ENCODE measurements around the gene HDAC9. TPM values are rescaled to one million over a fixed set of nuclear protein-coding genes. Genes with fewer than 3 reads are reported as not detected.
A peak's percentile ranks its signal among the peaks of the same experiment; 100 is the strongest.

HDAC9 gene
- total RNA-seq, 3 donors from 2014 or later (not counting 1 experiment from before 2014, with no cell fraction given): 19.1 to 41.1 (median 24.1) TPM

GRCh38 chr7:18518555-18518954 lies 23.0 kb downstream of the HDAC9 start:
- no peaks in the 10 kb centered on the region for H3K9me3 ChIP-seq (ENCODE audit: control insufficient read depth, insufficient read depth, low read length)
- 93% methylated on average over 6 of the region's 6 CpGs for WGBS (ENCODE audit: insufficient coverage)
- H3K4me3 ChIP-seq (ENCODE audit: low read length): no peak overlapping the region
- Mint-ChIP-seq H3K27me3 (ENCODE audit: low read depth in 2 of 2) (peaks cover 6 to 12% of the 10 kb centered on the region in 2 donors), H3K4me3 (no peak overlapping the region), H3K4me1 (peaks cover 12 to 25% of the 10 kb centered on the region in 2 donors), H3K9me3 (no peaks in the 10 kb centered on the region), H3K36me3 (no peaks in the 10 kb centered on the region), H3K27ac (no peak overlapping the region)
- ATAC-seq: no peak
- no peaks in the 10 kb centered on the region for H3K27me3 ChIP-seq (ENCODE audit: control insufficient read depth, insufficient read depth, low read length)
- H3K36me3 ChIP-seq (ENCODE audit: control insufficient read depth, insufficient read depth, low read length): no peaks in the 10 kb centered on the region
- H3K4me1 ChIP-seq (ENCODE audit: control insufficient read depth, insufficient read depth, low read length): peaks cover 3% of the 10 kb centered on the region
- H3K27ac ChIP-seq (ENCODE audit: low read length): no peak overlapping the region
- no peak for TF ChIP-seq CTCF (IDR thresholded peaks at IDR 0.05)
- intact Hi-C loops (cut with micrococcal nuclease): no loop called here
- DNase-seq: no peak

GRCh38 chr7:18520450-18521235 lies 25.1 kb downstream of the HDAC9 start:
- no peaks in the 10 kb centered on the region for H3K36me3 Mint-ChIP-seq
- no peak overlapping the region for H3K27ac Mint-ChIP-seq
- intact Hi-C loops (cut with micrococcal nuclease): no loop called here
- ATAC-seq (no peak), DNase-seq (no peak)
- peak overlapping the region; percentile 53 for H3K27ac ChIP-seq (ENCODE audit: low read length)
- peaks cover 3% of the 10 kb centered on the region for H3K4me1 ChIP-seq (ENCODE audit: control insufficient read depth, insufficient read depth, low read length)
- no peaks in the 10 kb centered on the region for H3K9me3 ChIP-seq (ENCODE audit: control insufficient read depth, insufficient read depth, low read length)
- H3K4me1 Mint-ChIP-seq: peaks cover 12 to 25% of the 10 kb centered on the region in 2 donors
- no peaks in the 10 kb centered on the region for H3K36me3 ChIP-seq (ENCODE audit: control insufficient read depth, insufficient read depth, low read length)
- no peak for TF ChIP-seq CTCF (IDR thresholded peaks at IDR 0.05)
- peaks cover 6 to 13% of the 10 kb centered on the region in 2 donors for H3K27me3 Mint-ChIP-seq (ENCODE audit: low read depth in 2 of 2)
- WGBS (ENCODE audit: insufficient coverage): 61% methylated on average over 3 of the region's 5 CpGs
- no peak overlapping the region for H3K4me3 Mint-ChIP-seq
- H3K27me3 ChIP-seq (ENCODE audit: control insufficient read depth, insufficient read depth, low read length): no peaks in the 10 kb centered on the region
- no peaks in the 10 kb centered on the region for H3K9me3 Mint-ChIP-seq
- no peak overlapping the region for H3K4me3 ChIP-seq (ENCODE audit: low read length)

GRCh38 chr7:18521236-18521589 lies 25.7 kb downstream of the HDAC9 start:
- Histone ChIP-seq H3K27ac (ENCODE audit: low read length) (peak overlapping the region; percentile 53), H3K36me3 (ENCODE audit: control insufficient read depth, insufficient read depth, low read length) (no peaks in the 10 kb centered on the region), H3K4me3 (ENCODE audit: low read length) (no peak overlapping the region), H3K4me1 (ENCODE audit: control insufficient read depth, insufficient read depth, low read length) (peaks cover 3% of the 10 kb centered on the region), H3K27me3 (ENCODE audit: control insufficient read depth, insufficient read depth, low read length) (no peaks in the 10 kb centered on the region), H3K9me3 (ENCODE audit: control insufficient read depth, insufficient read depth, low read length) (no peaks in the 10 kb centered on the region)
- Mint-ChIP-seq H3K27ac (no peak overlapping the region), H3K36me3 (no peaks in the 10 kb centered on the region), H3K27me3 (ENCODE audit: low read depth in 2 of 2) (peaks cover 6 to 13% of the 10 kb centered on the region in 2 donors), H3K4me3 (no peak overlapping the region), H3K4me1 (peaks cover 12 to 25% of the 10 kb centered on the region in 2 donors), H3K9me3 (no peaks in the 10 kb centered on the region)
- 90% methylated on average over 3 of the region's 3 CpGs for WGBS (ENCODE audit: insufficient coverage)
- DNase-seq (no peak), ATAC-seq (no peak)
- intact Hi-C loops (cut with micrococcal nuclease): no loop called here
- TF ChIP-seq CTCF (IDR thresholded peaks at IDR 0.05): no peak

Data from natural killer cell (primary cell).